A549 (cell line): ENCODE measurements around the gene TASP1.
"Not testable (repeated sequence)": the region's sequence is repeated elsewhere in the genome, so short reads cannot be mapped to it uniquely, and the experiment has no call there.

ENCODE experiments used
- CHD2 ChIP-seq: fragments of 150-350 bp; IDR thresholded peaks from 2 replicates; pipeline ENCODE4 v1.6.1; 2014; ENCODE audit warnings: low read length; ENCODE audit not compliant: partially characterized antibody
- HDAC2 ChIP-seq: fragments of 200-600 bp; sonication (generic); IDR thresholded peaks from 2 replicates; pipeline ENCODE4 v1.6.1; 2016
- TF ChIP-seq, protein P1 (sequence below): IDR thresholded peaks from 2 replicates; pipeline ENCODE4 v1.6.1; 2012; ENCODE audit warnings: low read depth, borderline replicate concordance

DNA sequence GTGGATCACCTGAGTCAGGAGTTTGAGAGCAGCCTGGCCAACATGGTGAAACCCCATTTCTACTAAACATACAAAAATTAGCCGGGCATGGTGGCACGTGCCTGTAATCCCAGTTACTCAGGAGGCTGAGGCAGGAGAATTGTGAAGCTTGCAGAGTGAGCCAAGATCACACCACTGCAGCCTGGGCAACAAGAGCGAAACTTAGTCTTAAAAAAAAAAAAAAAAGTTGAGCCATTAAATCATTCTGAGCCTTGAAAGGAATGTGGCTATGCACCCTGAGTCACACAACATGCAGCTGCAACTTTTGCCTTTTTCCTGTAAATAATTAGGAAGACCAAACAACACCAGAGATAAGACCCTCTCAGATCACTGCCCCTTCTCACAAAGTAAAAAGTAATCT is 11.2 kb downstream of the TASP1 start:
- TF ChIP-seq, protein P1, sequence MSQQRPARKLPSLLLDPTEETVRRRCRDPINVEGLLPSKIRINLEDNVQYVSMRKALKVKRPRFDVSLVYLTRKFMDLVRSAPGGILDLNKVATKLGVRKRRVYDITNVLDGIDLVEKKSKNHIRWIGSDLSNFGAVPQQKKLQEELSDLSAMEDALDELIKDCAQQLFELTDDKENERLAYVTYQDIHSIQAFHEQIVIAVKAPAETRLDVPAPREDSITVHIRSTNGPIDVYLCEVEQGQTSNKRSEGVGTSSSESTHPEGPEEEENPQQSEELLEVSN, result not testable (repeated sequence)
- TF ChIP-seq HDAC2, CHD2: not testable (repeated sequence)
